ENCODE data around the gene C19orf73.

The C19orf73 gene, protein sequence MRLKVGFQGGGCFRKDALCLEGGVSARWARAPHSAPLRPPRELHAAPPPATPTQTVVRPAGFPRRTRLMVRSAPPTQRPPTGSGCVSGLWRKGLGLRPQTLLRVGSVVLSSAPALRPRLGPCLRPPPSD

DNA sequence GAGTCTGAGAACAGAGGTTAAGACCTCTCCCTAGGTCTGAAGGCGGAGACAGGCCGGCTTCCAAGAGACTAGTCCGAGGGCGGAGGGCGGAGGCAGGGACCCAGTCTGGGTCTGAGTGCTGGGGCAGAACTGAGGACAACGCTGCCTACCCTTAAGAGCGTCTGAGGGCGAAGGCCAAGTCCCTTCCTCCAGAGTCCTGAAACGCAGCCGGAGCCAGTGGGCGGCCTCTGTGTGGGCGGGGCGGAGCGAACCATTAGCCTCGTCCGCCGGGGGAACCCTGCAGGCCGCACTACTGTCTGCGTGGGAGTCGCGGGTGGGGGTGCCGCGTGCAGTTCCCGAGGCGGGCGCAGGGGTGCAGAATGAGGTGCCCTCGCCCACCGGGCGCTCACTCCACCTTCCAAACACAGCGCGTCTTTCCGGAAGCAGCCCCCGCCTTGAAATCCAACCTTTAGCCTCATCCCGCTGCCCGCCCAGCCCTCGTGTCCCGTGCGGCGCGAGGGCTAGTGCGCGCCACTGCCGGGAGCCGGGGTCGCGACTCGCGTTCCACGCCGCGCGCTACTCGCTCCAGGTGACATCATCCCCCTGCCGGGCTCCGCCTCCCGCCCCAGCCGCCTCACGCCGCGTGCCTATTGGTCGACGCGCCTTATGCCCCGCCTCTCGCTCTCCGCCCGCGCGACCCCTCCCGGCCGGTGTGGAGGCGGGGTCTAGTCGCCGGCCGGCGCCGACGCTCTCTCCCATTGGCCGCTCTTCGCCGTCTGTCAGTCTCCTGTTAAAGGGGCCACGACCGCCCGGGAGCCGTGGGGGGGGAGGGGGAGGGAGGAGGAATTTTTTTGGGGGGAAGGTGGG, at the start of gene C19orf73:
C19orf73 (minus strand) TSS at position 579 of the 846 bp plus-strand sequence; CDS start at position 458, 121 bp downstream.
- DNase-seq (ENCODE audit: low read depth), result peak; percentile 93

DNA sequence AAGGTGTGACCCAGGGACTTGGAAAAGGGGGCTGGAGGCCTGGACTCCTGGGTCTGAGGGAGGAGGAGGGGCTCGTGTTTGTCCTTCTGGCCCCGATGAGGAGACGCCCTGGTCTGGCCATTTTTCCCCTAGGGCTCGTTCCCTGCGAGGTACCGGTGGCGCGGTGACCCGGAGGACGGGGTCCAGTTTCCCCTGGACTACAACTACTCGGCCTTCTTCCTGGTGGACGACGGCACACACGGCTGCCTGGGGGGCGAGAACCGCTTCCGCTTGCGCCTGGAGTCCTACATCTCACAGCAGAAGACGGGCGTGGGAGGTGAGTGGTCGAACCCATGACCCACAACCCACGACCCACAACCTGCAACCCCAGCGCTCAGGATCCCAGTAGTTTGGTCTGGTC, 49.5 kb upstream of the C19orf73 start:
- DNase-seq (ENCODE audit: low read depth), result no peak

DNA sequence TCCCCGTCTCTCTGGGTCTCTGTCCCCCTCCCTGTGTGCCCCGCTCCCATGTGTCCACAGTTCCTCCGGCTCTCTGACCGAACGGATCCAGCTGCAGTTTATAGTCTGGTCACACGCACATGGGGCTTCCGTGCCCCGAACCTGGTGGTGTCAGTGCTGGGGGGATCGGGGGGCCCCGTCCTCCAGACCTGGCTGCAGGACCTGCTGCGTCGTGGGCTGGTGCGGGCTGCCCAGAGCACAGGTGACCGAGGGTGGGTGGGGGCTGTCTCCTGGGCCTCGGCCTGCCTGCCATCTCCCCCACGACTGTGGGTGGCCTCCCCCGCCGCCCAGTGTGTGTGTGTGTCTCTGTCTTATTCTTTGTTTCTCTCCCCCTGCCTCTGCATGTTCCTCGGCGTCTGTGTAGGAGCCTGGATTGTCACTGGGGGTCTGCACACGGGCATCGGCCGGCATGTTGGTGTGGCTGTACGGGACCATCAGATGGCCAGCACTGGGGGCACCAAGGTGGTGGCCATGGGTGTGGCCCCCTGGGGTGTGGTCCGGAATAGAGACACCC, 49.0 kb upstream of the C19orf73 start:
- DNase-seq (ENCODE audit: low read depth), result no peak

DNA sequence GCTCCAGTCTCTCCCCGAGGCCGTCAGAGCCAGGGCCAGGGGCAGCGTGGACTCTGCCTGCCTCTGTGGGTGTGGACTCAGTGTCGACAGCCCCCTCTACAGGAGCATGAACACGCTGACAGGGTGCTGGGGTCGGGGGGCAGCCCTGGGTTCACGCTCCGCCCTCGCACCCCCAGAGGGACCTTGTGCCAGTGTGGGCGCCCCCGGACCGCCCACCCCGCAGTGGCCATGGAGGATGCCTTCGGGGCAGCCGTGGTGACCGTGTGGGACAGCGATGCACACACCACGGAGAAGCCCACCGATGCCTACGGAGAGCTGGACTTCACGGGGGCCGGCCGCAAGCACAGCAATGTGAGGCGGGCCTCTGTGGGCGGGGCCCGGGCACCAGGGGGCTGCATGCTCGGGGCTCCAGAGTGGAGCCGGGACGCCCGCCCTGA, 46.9 kb upstream of the C19orf73 start:
- no peak for DNase-seq (ENCODE audit: low read depth)

DNA sequence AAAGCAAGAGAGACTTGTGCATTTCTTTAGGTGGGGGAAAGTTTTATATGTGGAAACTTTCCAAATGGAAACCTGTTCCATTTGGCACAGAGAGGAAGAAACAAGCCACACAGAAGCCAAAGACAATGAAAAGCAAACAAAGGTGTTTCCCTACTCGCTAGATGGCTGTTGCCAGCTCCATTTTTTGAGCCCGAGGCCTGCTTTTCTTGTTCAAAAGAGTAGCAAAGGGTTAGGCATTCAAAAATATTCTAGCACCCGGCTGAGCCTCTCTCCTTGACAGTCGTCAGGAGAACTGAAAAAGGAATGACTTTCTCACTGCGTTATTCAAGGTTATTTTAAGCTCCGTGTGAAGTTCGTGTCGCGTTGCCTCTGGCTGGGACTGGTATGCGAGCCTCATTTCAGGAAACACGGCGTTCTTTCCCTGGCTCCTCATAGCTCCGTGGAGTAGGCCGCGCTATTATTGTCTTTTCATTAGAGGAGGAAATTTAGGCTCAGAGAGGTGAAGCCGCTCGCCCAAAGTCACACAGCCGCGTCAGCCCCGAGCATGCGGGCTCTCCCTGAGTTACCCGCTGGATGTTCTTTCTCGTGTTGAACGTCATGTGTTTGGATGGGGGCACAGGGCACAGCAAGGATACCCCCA, 46.3 kb upstream of the C19orf73 start:
- DNase-seq (ENCODE audit: low read depth), result no peak

DNA sequence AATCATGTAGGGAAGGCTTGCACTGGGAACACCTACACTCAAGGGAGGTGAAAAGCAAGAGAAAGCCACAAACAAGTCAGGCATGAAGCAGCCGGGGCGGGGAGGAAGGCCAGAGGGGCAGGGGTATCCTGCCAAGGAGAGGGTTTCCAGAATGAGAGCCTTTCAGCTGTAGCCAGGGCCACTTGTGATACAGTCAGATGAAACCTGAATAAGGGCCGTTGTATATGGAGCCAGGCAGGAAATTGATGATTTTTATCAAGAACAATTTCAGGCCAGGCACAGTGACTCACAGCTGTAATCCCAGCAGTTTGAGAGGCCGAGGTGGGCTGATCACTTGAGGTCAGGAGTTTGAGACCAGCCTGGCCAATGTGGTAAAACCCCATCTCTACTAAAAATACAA, 43.0 kb upstream of the C19orf73 start:
- peak; percentile 48 for DNase-seq (ENCODE audit: low read depth)

DNA sequence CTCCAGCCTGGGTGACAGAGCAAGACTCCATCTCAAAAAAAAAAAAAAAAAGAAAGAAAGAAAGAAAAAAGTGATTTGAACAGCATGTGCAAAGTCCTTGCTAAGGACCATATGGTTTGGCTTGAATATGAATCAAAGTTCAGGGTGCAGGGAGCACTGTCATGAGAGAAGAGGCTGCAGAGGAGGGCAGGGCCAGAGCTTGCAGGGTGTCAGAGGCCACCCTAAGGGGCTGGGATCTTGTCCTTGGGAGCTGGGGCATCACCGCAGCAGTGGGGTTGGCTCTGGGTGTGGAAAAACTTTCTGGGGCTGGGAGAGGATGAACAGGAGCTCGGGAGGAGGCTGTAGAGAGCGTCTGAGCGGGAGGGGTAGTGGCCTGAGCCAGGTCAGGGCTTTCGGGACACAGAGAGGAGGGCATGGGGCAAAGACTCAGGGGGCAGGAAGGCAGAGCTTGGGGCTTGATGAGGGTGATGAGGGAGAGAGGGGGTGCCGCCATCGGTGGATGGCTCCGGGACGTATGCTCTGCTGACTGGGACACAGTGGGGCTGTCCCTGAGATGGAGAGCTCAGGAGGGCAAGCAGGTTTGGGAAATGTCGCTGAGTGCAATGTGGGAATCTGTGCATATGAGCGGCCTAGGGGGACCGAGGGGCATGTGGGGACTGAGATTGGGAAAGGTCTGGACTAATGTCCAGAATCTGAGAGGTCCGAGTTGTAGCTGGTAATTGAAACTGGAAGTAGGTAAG, 41.7 kb upstream of the C19orf73 start:
- no peak for DNase-seq (ENCODE audit: low read depth)

DNA sequence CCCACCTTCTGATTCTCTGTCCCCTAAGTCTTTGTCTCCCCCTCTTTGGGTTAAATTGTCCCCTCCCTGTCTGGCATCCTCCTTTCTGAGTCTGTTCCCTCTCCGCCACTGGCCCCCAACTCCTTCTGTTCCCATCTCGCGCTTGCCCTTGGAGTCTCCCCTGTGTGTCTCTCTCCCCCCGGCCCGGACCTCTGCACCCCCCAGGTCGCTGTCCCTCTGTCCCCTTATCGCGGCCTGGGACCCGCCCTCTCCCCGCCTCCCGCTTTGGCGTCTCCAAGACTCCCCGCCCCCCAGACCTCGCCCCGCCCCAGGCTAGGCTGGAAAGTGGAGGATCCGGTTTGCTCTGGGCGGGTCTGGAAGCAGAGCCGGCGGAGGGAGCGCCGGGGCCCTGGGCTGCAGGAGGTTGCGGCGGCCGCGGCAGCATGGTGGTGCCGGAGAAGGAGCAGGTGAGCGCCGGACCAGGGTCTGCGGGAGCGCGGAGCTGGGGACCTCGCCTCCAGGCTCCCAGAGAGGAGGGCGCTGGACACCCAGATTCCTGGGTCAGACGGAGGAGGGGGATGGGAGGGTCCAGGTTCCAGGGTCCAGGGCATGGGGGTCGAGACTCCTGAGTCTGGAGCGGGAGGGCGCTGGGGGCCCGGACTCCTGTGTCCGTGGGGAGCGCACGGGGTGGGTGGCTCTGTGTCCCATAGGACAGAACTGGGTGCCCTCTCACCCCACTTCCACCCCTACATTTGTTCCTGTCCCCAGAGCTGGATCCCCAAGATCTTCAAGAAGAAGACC, 38.7 kb upstream of the C19orf73 start, which contains the start of gene TRPM4:
TRPM4 (plus strand) TSS at position 348 of the 780 bp plus-strand sequence; CDS start at position 423, 75 bp downstream.
- DNase-seq (ENCODE audit: low read depth), result peak; percentile 84

DNA sequence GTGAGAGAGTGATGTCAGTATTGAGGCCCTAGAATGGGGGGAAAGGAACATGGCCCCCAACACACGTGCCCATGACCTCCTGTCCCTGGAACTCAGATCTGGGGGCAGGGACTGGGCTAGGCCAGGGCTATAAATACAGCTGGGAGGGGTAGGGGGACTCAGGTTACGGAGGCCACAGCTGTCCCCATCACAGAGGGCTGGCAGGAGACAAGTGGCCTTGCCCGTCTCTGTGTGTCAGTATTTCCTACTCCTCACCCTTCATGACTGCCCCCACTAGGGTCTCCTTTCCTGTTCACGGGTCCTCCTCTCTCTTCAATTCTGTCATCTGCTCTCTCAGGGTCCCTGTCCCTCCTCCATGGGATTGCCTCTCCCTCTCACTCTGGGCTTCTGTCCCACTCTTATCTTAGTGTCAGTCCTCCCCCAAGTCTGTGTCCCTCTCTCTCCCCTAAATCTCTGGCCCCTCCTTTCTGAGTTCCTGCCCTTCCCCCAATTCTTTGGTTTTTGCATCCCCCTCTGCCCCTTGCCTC, 36.9 kb upstream of the C19orf73 start:
- DNase-seq (ENCODE audit: low read depth), result no peak

DNA sequence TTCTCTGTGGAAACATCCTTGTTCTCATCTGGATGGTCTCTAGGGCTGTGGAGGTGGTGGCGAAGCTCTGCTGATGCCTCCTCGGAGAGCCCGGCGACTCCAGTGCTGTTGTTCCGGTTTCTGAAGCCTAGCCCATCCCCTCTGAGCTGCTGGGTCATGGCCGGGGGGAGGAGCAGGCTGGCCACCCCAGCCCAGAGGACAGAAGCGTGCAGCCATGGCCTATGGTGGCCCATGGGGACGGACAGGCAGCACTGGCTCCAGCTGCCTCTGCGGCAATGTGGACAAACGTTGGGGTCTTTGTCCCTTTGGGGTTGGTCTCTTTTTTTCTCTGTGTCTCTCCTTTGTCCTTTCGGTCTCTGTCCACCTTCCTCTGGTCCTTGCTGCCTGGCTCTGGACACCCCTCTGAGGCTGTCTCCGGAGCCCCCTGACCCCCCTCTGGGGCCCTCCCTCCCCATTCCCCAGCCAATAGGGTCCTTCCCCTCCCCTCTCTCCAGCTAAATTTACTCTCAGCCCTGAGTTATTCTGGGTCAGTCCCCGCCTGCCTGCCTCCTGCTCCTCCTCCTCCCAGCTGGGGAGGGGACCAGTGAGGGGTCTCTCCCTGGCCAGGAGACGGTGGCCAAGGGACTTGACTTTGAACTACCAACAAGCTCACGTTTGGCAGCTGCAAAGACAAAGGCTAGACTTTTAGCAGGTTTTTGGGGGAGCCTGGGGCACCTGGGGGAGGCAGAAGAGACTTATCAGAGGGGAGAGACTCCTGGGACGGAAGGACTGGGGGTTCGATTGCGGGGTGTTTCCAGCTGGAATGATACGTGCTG, 36.3 kb upstream of the C19orf73 start, which contains the start of gene HRC:
HRC (minus strand) TSS at position 392 of the 815 bp plus-strand sequence; CDS start at position 233, 159 bp downstream.
- no peak for DNase-seq (ENCODE audit: low read depth)

DNA sequence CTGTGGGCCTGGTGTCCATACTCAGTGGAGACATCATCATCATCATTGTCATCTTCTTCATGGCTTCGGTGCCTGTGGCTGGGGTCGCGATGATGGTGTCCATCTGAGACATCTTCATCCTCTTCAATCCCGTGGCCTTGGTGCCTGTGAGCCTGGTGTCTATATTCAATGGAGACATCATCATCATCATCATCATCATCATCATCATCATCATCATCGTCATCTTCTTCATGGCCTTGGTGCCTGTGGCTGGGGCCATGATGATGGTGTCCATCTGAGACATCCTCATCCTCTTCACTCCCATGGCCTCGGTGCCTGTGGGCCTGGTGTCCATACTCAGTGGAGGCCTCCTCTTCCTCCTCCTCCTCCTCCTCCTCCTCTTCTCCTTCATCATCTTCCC, 35.3 kb upstream of the C19orf73 start:
- no peak for DNase-seq (ENCODE audit: low read depth)

DNA sequence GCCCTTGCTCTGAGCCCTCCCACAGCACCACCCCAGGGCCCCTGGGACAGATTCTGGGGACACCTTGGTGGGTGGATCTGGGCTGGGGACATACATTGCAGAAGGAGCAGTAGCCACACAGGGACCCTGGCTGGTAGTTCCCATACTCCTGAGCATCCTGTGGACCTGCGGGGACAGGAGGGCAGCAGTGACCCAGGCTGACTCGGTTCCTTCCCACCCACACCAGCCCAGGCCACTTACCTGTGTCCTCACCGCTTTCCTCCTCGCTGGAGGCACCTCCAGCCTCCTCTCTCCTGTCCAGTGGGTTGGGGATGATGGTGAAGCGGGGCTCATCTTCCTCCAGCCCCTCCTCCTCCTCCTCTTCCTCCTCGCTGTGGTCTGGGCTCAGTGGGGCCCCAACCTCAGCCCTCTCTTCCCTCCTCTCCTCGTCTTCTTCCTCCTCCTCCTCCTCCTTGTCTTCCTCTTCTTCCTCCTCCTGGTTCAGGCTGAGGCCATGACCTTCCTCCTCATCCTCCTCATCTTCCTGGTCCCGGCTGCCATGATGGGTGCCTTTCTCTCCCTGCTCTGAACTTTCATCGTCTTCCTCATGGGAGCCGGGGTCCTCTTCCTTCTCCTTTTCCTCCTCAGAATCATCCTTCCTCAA, 34.3 kb upstream of the C19orf73 start:
- no peak for DNase-seq (ENCODE audit: low read depth)

DNA sequence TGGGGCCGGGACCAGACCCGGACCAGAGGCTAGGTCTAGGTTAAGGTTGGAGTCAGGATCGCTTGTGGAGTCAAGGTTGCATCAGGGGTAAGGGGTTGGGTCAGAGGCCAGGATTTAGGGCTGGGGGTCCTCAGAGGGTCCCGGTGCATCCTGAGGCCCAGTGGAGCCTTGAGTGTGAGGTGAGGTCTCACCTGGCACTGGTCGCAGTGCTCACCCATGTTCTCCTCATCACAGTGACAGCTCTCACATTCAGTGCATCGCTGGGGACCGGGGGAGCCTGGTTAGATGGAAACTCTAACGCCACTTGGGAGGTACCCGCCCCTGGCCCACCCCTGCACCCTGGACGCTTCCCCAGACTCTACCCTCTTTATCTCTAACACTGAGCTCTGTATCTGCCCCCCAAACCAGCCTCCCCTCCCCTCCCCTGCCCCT, 33.2 kb upstream of the C19orf73 start:
- DNase-seq (ENCODE audit: low read depth), result no peak

DNA sequence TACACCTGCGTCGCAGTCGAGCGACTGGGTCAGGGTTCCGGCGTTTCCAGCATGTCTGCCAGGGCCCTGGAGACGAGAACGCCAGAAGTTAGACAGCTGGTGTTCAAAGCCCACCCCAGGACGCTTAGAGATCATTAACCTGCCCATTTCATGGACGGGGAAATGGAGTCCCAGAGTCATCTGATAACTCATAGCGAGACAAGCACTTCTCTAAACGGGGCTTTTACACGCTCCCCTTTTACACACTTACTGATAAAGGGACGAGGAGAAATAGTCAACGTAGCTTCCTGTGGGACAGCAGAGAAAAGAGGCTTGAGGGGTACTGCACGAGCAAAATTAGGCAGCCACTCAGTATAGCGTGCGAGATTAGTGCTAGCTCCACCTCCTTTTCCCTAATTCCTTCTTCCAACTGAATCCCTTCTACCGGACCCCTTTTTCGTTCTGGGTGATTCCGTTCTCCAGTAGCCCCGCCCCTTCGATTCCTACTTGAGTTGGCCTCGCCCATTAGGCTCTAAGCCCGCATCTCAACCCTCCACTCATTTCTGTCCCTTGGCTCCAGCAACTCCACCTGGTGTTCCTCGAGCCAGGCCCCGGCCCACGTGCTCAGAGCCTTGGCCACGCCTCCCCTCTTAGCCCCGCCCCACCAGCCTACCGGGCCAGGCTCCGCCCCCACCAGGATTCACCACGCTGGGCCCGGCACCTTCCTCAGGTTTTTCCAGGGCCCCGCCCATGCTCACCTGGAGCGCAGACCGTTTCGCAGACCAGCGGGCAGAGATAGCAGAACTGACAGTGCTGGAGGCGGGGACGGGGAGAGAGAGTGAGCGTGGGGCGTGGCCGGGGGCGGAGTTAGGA, 32.5 kb upstream of the C19orf73 start:
- peak; percentile 49 for DNase-seq (ENCODE audit: low read depth)

DNA sequence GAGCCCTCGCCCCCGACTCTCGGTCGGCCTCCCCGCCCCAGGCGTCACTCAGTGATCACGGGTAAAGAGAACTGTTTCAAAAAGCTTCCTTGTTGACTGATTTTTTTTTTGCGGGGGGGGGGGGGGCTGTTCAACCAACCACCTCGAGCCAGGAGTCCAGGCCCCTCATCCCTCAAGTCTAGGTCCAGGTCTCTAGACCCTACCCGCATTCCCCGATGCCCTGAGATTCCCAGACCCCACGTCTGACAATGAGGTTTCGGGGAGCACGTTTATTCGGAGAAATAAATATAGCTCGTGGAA, 32.0 kb upstream of the C19orf73 start:
- no peak for DNase-seq (ENCODE audit: low read depth)

DNA sequence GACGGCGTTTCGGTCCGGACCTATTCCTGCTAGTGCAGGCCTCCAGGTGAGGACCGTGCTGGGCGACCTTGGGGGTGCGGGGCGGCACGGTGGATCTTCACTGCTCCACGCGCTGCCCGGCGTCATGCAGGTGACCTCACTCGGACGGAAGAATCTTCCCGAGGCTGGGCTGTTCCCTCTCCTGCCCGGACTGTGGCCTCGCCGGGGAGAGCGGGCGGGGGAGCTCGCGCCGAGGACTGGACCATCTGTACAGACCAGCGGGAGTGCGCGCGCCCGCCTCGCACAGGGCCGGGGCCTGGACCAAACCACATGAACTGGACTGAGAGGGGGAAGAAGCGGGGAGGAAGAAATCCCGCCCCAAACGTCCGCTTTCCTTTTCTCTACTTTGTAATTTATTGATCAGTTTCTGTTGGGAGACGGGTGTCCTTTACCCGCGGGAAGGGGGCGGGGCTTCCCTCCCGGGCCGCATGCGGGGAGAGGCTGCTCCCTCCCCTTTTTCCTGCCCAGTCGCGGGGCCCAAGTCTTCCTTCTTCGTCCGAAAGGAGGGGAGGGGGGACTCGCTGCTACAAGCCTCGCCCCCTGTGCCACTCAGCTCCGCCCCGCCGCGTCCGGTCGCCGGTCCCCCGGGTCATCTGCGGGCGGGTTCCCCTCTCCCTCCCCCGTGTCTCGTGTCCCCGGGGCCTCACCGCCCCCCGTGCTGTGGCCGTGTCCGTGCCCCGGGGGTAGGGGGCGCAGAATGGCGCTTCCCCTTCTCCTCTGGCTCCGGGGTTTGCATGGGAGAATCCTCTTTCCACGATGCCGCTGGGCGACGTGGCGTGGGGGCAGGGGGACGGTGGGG, 31.4 kb upstream of the C19orf73 start:
- DNase-seq (ENCODE audit: low read depth), result peak; percentile 80

DNA sequence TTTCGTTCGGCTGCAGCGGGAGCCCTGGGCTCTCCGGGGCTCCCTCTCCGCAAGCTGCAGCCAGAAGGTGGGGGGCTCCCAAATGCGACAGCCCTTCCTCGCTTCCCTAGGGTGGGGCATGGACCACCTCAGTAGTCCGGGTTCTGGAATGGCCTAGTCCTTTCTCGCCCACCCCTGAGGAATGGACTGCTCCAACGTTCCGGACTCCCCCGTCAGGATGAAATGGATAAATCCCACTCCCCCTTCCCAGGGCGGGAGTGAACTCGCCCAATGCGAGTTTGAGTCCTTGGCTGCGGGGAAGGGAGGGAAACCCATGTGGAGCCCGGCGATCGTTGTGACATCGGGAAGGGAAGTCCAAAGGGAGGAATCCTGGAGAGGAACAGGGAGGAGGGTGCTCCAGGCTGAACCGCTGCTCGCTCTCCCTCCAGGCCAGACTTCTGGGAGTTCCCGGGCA, 30.7 kb upstream of the C19orf73 start:
- peak; percentile 87 for DNase-seq (ENCODE audit: low read depth)

Measured in ELR (cell line).